ENCODE measurements around the gene STK10.

Gene STK10

DNA sequence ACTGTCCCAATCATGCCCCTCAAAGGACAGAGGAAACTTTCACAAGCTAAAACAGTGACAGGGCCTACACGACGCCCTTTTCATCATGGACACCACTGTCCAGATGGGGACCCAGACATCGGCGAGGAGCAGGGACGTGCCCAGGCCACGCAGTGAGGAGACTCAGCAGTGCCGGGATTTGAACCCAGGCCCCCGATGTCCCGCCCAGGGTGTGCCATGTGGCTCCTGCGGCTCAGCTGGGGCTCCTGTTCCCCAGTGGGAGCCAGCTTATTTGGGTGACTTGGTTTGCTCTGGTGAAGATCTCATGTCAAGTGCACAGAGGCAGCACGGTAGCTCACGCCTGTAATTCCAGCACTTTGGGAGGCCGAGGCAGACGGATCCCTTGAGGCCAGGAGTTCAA, 82.2 kb downstream of the STK10 start:
- Histone ChIP-seq H3K36me3 (ENCODE audit: insufficient read depth, insufficient read length, low read length) (peaks cover 24% of the 10 kb centered on the region), H3K27me3 (ENCODE audit: insufficient read depth, insufficient read length) (no peaks in the 10 kb centered on the region), H3K4me1 (ENCODE audit: insufficient read depth, insufficient read length) (peaks cover 33% of the 10 kb centered on the region), H3K9ac (ENCODE audit: insufficient read length, low read depth) (no peak overlapping the region), H3K4me3 (ENCODE audit: insufficient read length, low read depth) (no peak overlapping the region), H3K9me3 (ENCODE audit: insufficient read depth, low read length) (no peaks in the 10 kb centered on the region)
- no peak for TF ChIP-seq YY1 (IDR thresholded peaks at IDR 0.05; ENCODE audit: insufficient read depth, insufficient read length)
- no peak for TF ChIP-seq ZNF274 (IDR thresholded peaks at IDR 0.05; ENCODE audit: low read depth, low read length)
- TF ChIP-seq SUZ12 (IDR thresholded peaks at IDR 0.05; ENCODE audit: extremely low read depth, insufficient read depth, insufficient read length) = no peak
- no peak for DNase-seq (ENCODE audit: low read depth, low spot score)

DNA sequence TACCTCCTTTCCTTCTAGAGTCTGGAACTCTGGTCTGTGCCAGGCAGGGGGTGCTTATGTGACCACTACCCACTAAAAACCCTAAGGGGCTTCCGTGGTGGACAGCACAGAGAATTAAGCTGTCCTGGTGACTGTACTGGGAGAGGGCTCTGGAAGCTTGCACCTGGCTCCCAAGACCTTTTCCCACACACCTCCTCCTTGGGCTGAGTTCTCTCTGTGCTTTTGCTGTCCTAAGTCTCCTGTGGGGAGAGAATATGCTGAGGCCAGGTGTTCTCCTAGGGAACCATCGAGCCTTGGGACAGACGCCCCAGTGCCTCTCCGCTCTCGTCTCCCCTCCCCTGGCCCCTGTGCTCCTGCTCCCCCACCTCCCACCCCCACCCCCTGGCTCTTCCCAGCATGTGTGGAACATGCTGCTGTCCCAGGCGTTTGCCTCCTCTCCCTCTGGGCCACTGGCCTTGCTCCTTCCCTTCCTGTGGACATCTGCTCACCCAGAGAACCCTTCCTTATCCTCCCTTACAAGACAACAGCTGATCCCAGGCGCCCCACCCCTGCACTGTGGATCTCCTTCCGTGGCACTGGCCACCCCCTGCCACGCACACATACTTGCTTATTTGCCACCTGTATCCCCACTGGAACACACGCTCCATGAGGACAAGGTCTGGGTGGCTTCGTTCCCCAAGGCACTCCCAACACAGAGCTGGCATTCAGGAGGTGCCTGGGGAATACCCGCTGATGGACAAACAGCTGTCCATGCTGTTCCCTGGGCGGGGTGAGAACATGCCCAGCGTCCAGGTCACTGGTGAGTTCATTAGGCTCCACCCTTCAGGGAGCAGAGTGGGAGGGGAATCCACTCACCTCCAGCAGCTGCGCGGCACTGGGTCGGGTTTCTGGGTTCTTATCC, 83.0 kb downstream of the STK10 start:
- Histone ChIP-seq H3K36me3 (ENCODE audit: insufficient read depth, insufficient read length, low read length) (peaks cover 27% of the 10 kb centered on the region), H3K4me1 (ENCODE audit: insufficient read depth, insufficient read length) (peaks cover 26% of the 10 kb centered on the region), H3K9ac (ENCODE audit: insufficient read length, low read depth) (no peak overlapping the region), H3K27me3 (ENCODE audit: insufficient read depth, insufficient read length) (no peaks in the 10 kb centered on the region), H3K9me3 (ENCODE audit: insufficient read depth, low read length) (no peaks in the 10 kb centered on the region), H3K4me3 (ENCODE audit: insufficient read length, low read depth) (no peak overlapping the region)
- no peak for DNase-seq (ENCODE audit: low read depth, low spot score)
- TF ChIP-seq SUZ12 (IDR thresholded peaks at IDR 0.05; ENCODE audit: extremely low read depth, insufficient read depth, insufficient read length) (no peak), ZNF274 (IDR thresholded peaks at IDR 0.05; ENCODE audit: low read depth, low read length) (no peak), YY1 (IDR thresholded peaks at IDR 0.05; ENCODE audit: insufficient read depth, insufficient read length) (no peak)

- TF ChIP-seq ZNF274 (IDR thresholded peaks at IDR 0.05; ENCODE audit: low read depth, low read length) = no peak
- no peak for TF ChIP-seq SUZ12 (IDR thresholded peaks at IDR 0.05; ENCODE audit: extremely low read depth, insufficient read depth, insufficient read length)
- TF ChIP-seq YY1 (IDR thresholded peaks at IDR 0.05; ENCODE audit: insufficient read depth, insufficient read length) = no peak
- Histone ChIP-seq H3K4me1 (ENCODE audit: insufficient read depth, insufficient read length) (peaks cover 27% of the 10 kb centered on the region), H3K27me3 (ENCODE audit: insufficient read depth, insufficient read length) (no peaks in the 10 kb centered on the region), H3K36me3 (ENCODE audit: insufficient read depth, insufficient read length, low read length) (peaks cover 28% of the 10 kb centered on the region), H3K9ac (ENCODE audit: insufficient read length, low read depth) (no peak overlapping the region), H3K4me3 (ENCODE audit: insufficient read length, low read depth) (no peak overlapping the region), H3K9me3 (ENCODE audit: insufficient read depth, low read length) (no peaks in the 10 kb centered on the region)
- no peak for DNase-seq (ENCODE audit: low read depth, low spot score)
Observed at GRCh38 chr5:172104021-172104420, 84.0 kb downstream of the STK10 start.

DNA sequence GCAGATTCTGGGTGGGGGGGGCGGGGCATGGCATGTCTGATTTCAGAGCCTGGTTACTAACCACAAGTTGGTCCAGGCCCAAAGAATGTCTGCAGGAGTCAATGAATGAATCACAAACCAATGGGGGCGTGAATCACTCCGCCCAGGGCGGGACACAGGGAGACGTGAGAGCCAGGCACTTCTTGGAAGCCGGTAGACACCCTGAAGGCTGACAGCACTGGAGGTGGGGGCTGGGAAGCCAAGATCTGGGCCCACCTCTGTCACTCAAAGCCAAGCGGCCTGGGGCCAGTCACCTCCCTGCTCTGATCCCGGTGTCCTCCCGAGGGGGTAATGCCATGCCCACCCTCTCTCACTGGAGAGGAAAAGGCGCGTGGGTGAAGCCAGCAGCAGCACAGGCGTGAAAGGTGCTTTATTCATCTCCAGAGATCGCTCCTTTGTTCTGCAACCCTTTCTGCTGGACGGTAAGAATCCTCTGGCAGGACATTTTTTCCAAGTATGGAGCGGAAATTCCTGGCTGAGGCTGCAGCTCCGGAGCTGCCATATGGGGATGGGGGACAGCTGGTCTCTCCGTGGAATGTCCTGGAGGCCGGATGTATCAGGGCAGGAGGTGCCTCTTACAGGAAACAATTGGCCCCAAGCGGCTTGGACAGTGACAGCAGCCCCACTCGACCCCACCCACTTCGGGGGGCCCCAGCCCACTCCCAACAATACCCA, 85.0 kb downstream of the STK10 start:
- Histone ChIP-seq H3K4me3 (ENCODE audit: insufficient read length, low read depth) (no peak overlapping the region), H3K9me3 (ENCODE audit: insufficient read depth, low read length) (no peaks in the 10 kb centered on the region), H3K36me3 (ENCODE audit: insufficient read depth, insufficient read length, low read length) (peaks cover 28% of the 10 kb centered on the region), H3K4me1 (ENCODE audit: insufficient read depth, insufficient read length) (peaks cover 27% of the 10 kb centered on the region), H3K9ac (ENCODE audit: insufficient read length, low read depth) (peak overlapping the region; percentile 64), H3K27me3 (ENCODE audit: insufficient read depth, insufficient read length) (no peaks in the 10 kb centered on the region)
- peak; percentile 64 for DNase-seq (ENCODE audit: low read depth, low spot score)
- TF ChIP-seq ZNF274 (IDR thresholded peaks at IDR 0.05; ENCODE audit: low read depth, low read length) = no peak
- no peak for TF ChIP-seq YY1 (IDR thresholded peaks at IDR 0.05; ENCODE audit: insufficient read depth, insufficient read length)
- no peak for TF ChIP-seq SUZ12 (IDR thresholded peaks at IDR 0.05; ENCODE audit: extremely low read depth, insufficient read depth, insufficient read length)

DNA sequence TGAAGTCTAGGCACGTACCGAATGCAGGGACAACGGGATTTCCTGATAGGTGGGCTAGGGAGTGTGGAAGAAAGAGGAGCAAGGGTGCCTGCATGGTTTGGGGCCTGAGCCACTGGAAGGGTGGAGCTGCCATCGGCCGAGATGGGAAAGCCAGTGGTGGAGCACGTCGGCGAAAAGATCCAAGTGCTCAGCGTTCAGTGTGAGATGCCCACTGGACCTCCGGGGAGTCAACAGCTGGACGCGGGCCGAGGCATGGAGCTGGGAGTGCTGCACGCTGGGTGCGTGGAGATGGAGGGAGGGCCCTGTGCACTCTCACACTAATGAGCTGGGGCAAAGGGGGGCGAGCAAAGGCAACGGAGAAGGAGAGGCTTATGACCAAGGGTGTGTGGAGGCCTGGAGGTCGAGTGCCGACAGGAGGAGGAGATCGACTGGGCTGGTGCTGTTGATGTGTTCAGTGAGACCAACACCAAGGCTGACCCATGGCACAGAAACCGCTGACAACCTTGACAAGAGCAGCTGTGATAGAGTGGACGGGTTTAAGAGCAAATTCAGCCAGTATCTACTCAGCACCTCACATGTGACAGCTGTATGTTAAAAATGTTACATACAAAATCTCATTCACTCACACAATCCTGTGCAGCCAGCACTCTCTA, 85.7 kb downstream of the STK10 start:
- Histone ChIP-seq H3K27me3 (ENCODE audit: insufficient read depth, insufficient read length) (no peaks in the 10 kb centered on the region), H3K9me3 (ENCODE audit: insufficient read depth, low read length) (no peaks in the 10 kb centered on the region), H3K36me3 (ENCODE audit: insufficient read depth, insufficient read length, low read length) (peaks cover 34% of the 10 kb centered on the region), H3K9ac (ENCODE audit: insufficient read length, low read depth) (peak overlapping the region; percentile 42), H3K4me1 (ENCODE audit: insufficient read depth, insufficient read length) (peaks cover 26% of the 10 kb centered on the region), H3K4me3 (ENCODE audit: insufficient read length, low read depth) (no peak overlapping the region)
- TF ChIP-seq SUZ12 (IDR thresholded peaks at IDR 0.05; ENCODE audit: extremely low read depth, insufficient read depth, insufficient read length) (no peak), ZNF274 (IDR thresholded peaks at IDR 0.05; ENCODE audit: low read depth, low read length) (no peak), YY1 (IDR thresholded peaks at IDR 0.05; ENCODE audit: insufficient read depth, insufficient read length) (no peak)
- DNase-seq (ENCODE audit: low read depth, low spot score) = no peak

GRCh38 chr5:172101547-172102217, 86.3 kb downstream of the STK10 start:
- Histone ChIP-seq H3K27me3 (ENCODE audit: insufficient read depth, insufficient read length) (no peaks in the 10 kb centered on the region), H3K36me3 (ENCODE audit: insufficient read depth, insufficient read length, low read length) (peaks cover 36% of the 10 kb centered on the region), H3K4me1 (ENCODE audit: insufficient read depth, insufficient read length) (peaks cover 25% of the 10 kb centered on the region), H3K9me3 (ENCODE audit: insufficient read depth, low read length) (no peaks in the 10 kb centered on the region), H3K9ac (ENCODE audit: insufficient read length, low read depth) (peak overlapping the region; percentile 42), H3K4me3 (ENCODE audit: insufficient read length, low read depth) (no peak overlapping the region)
- no peak for DNase-seq (ENCODE audit: low read depth, low spot score)
- TF ChIP-seq YY1 (IDR thresholded peaks at IDR 0.05; ENCODE audit: insufficient read depth, insufficient read length) = no peak
- TF ChIP-seq ZNF274 (IDR thresholded peaks at IDR 0.05; ENCODE audit: low read depth, low read length) = no peak
- no peak for TF ChIP-seq SUZ12 (IDR thresholded peaks at IDR 0.05; ENCODE audit: extremely low read depth, insufficient read depth, insufficient read length)
